CMK (cell line): ENCODE measurements around the gene SYMPK.
A peak's percentile ranks its signal among the peaks of the same experiment; 100 is the strongest.
"Not testable (repeated sequence)": the region's sequence is repeated elsewhere in the genome, so short reads cannot be mapped to it uniquely, and the experiment has no call there.

ENCODE experiments used
- DNase-seq: peaks from one replicate; pipeline ENCODE4 v3.0.0-alpha.2; 2010; ENCODE audit warnings: low read depth

SYMPK gene

GRCh38 chr19:45862564-45863334 lies at the start of gene SYMPK:
TSS of gene SYMPK (minus strand) at chr19:45863147. CDS start at chr19:45854495, 8,652 bp downstream.
- DNase-seq: peak; percentile 97

DNA sequence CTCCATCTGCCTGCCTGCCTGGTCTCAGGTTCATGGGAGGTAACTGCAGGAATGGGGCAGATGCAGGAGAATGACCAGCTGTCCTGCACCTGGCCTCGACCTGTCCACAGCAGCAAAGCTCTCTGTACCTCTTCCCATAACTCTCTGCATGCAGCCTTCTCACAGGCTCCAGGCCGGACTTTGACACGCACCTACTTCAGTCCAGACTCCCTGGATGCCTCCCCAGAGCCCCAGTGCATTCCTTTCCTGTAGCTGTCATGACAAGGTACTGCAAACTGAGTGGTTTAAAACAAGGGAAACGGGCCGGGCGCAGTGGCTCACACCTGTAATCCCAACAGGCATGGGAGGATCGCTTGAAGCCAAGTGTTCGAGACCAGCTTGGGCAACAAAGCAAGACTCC lies 48.3 kb upstream of the SYMPK start:
- no peak for DNase-seq

GRCh38 chr19:45908956-45909355 lies 46.0 kb upstream of the SYMPK start:
- DNase-seq: no peak

- no peak for DNase-seq
These were observed 43.3 kb upstream of the SYMPK start for GRCh38 chr19:45906221-45906620.

- DNase-seq: no peak
These were observed 42.1 kb upstream of the SYMPK start for GRCh38 chr19:45905011-45905410.

- DNase-seq: peak; percentile 97
These were observed 40.0 kb upstream of the SYMPK start for GRCh38 chr19:45902651-45903625.

DNA sequence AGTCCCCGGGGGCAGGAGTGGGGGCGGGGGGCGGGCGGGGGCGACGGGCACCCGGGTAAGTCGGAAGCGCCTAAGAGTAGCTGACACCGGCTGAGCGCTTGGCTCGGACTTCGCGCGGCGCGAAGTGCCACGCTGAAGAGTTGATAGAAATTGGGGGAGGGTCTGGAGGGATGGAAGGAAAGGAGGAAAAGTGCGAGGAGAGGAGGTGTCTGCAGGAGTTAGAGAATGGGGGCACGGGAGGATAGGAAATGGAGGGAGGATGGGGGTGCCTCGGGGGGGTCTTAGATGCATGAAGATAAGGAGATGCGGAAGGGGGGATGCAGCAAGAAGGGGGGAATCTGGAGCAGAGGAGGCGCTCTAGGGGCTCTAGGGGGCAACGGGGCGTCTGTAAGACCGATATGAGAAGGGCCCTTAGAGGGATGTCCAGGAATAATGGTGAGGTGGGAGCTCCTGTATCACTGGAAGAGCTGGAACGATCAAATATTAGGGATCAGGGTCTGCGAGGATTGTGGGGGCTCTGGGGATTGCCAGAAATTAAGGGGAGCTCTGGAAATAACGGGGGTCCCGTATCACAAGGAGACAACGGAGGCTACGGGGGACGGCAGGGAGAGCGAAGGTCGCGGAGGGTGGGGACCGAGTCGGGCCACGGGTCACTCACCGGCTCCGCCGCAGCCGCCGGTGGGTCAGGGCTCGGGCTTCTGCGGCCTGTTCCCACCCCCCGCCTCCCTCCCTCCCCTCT lies 39.1 kb upstream of the SYMPK start, which contains the start of gene MYPOP:
TSS of gene MYPOP (minus strand) at position 702 of the 739 bp plus-strand sequence. CDS start 840 bp downstream, outside the sequence.
- no peak for DNase-seq

DNA sequence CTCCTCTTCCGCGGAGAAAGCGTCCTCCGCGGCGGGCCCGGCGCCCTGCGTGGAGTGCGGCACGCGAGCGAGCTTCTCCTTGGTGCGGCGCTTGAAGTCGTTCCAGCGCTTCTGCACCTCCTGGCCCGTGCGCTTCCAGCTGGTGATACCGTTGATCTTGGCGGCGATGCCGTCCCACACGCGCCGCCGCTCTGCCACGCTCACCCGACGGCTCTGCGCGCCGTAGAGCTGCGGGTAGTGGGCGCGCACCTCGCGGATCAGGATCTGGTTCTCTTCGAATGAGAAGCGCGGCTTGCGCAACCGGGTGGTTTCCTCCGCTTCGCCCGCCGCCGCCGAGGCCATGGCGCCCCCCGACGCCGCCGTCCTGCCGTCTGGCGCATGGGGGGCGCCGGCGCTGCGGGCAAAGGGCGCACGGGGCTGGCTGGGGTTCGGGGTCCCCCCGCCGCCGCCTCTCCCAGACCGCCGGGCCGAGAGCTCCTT lies 38.5 kb upstream of the SYMPK start:
- DNase-seq: no peak

DNA sequence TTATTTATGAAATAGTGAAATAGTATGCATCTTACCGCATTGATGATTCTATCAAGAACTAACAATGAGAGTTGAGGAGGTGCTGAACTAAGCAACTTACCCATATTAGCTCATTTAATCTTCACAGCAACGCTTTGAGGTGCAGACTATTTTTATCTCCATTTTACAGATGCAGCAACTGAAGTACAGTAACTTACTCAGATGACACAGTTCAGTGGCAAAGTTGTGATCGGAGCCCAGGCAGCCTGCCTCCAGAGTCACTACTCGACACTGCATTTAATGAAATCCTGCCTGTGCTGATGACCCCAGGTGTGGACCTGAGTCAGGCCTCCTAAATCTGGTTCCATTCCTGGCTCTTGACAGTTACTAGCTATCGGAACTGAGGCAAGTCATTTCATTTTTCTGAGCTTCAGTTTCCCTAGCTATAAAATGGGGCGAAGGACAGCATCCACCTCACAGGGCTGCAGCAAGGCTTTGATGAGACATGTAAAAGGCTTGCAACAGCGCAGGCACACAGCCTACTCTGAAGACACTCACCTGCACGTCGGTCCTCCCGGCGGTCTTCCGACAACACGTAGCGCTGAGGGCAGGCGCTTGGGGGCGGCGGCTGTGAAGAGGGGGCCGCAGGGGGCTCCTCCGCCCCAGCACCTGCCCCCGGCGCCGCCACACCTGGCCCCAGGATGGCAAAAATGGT lies 37.9 kb upstream of the SYMPK start:
- no peak for DNase-seq

- no peak for DNase-seq
These were observed 37.1 kb upstream of the SYMPK start for GRCh38 chr19:45899919-45900589.

GRCh38 chr19:45899253-45899652 lies 36.3 kb upstream of the SYMPK start:
- no peak for DNase-seq

- DNase-seq: no peak
These were observed 34.4 kb upstream of the SYMPK start for GRCh38 chr19:45897261-45897812.

GRCh38 chr19:45895983-45896599 lies 33.1 kb upstream of the SYMPK start:
- DNase-seq: not testable (repeated sequence)

DNA sequence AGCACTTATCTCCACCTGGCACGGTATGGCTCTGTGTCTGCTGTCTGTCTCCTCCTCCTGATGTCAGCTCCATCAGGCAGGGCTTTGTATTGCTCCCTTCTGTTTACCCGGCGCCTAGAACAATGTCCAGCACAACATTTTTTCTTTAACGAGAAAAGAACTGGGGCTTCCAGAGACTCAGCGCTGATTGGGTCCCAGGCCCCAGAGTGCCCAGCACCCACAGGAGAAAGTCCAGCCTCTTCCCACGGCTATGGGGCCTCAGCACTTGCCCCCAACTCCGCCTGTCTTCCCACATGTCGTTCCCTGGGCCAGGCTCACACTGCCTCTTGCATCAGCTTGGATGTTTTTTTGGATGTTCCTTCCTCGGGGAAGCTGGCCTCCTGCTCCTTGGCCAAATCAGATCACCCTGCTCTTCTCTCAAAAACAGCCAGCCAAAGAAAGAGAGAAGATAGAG lies 32.6 kb upstream of the SYMPK start:
- DNase-seq: no peak

DNA sequence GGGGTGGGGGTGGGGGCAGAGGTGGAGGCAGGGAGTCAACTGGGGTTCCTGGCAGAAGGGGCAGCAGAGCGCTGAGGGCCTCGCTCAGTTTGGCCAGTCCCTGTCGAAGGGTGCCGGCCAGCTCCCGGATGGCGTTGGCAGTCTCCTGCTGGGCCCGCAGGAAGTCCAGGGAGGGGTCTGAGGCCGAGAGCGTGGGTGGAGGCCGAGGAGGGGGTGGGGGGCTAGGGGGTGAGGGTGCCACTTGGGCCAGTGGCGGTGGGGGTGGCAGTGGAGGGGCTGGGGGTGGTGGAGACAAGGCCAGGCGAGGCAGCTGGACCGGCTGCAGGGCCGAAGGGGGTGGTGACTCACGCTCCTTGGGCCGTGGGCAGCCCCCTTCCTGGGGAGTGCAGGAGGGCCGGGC lies 27.9 kb upstream of the SYMPK start:
- no peak for DNase-seq

DNA sequence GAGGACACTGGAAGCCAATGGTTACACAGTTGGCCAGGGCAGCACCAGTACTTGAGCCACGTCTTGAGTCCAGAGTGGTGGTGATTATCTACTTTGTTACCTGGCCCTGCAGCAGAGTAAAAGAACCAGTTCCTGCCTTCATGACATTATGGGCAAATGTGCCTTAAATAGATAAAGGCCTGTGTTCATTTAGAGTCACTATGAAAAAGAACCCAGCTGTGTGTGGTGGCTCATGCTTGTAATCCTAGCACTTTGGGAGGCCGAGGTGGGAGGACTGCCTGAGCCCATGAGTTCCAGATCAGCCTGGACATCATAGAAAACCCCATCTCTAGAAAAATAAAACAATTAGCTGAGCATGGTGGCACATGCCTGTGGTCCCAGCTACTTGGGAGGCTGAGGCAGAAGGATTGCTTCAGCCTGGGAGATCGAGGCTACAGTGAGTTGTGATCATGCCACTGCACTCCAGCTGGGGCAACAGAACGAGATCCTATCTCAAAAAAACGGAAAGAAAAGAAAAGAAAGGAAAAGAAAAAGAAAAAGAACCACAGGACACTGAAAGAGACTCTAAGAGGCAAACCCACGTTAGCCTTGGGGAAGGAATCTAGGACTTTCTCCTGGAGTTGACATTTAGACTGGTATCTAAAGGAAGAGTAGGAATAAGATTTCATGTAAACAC lies 26.4 kb upstream of the SYMPK start:
- DNase-seq: no peak

DNA sequence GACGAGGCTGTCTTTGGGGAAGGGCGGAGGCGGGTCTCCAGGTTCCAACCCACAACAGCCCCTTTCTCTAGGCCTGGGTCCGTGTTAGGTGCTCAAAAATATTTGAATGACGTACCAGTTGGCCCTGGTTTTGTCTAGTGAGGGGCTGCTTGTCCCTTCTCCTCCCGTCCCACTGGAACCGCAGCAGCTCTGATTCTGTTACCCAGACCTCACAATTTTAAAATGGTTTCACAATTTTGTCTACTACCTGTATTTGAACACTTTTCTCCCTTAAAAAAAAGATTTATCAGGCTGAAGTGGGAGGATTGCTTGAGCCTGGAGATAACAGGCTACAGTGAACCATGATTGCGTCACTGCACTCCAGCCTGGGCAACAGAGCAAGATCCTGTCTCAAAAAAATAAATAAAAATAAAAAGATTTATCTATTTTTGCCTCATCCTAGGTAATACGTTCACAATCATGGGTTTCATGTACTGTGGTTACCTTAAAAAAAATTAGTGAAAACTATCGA lies 24.3 kb upstream of the SYMPK start:
- DNase-seq: no peak

DNA sequence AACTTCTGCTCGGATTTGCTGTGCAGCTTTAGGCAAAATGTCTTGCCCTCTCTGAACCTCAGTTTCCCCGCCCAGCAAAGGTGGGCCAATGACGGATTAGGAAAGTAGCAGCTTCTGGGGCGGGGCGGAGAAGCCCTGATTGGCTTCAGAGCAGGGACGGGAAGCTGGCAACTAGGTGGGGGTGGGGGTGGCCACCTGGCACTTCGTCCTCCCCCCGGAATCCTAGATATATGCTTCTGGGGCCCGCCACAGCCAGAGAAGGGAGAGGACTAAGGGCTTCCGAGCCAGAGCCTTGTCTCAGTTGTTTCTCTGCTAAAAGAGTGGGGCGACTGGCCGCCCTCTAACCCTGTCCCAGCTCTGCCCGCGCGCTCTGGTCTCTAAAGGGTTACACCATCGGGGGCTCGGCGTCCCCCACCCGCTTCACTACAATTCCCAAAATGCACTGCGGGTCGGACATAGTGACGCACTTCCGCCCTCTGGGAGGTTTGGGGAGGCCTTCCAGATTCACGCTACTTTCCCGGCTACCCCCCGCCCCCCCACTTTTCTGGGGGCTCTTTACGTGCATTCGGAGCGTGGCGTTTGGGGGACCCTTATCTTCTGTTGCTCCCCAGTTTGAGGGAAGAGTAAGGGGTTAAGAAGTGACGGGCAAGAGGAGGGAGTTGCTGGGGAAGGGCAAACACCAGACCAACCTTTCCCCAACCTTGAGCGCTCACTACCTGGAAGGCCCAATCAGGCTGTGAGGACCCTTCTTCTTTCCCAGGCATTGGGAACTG lies 23.7 kb upstream of the SYMPK start:
- DNase-seq: peak; percentile 75
